ENCODE measurements around the gene SH3BGRL. TPM values are rescaled to one million over a fixed set of nuclear protein-coding genes. Genes with fewer than 3 reads are reported as not detected.

Gene SH3BGRL
- total and polyA plus RNA-seq, 9 of the 15 experiments (the other 6 are each of a cell fraction or from before 2014, with no cell fraction given) = 21.3 to 74.3 (median 45.4) TPM

- no peak for TF ChIP-seq HDAC3 (IDR thresholded peaks at IDR 0.05; ENCODE audit: borderline replicate concordance, partially characterized antibody)
These were observed 6.2 kb upstream of the SH3BGRL start (continued) for GRCh38 chrX:81195712-81196111.

GRCh38 chrX:81201071-81201470 is 831 bp upstream of the SH3BGRL start:
- POLR2A ChIA-PET = interaction anchor here (1.9 kb wide), 1 partner anchor 10 kb away, joined by 8 read pairs; no protein-coding TSS in a partner anchor
- Histone ChIP-seq H3K27ac (ENCODE audit: extremely low read depth, low read depth, low read length) (peak overlapping the region; percentile 79; the same call in 1 of the 3 replicates), H3K4me1 (replicated peaks in 1 of 2; ENCODE audit: control insufficient read depth in 2 of 2, insufficient read depth in 2 of 2, low read length in 2 of 2) (0 out of 5 replicates have a peak, but pooled peaks cover 0 to 3% of the 10 kb centered on the region in 2 experiments), H3K9me3 (replicated peaks; ENCODE audit: control insufficient read depth, insufficient read depth, low read depth, low read length) (no peaks in the 10 kb centered on the region), H3K4me3 (peak overlapping the region; percentile 49), H3K36me3 (ENCODE audit: control insufficient read depth, insufficient read depth, low read length) (no peaks in the 10 kb centered on the region), H3K27me3 (ENCODE audit: control insufficient read depth in 2 of 2, insufficient read depth in 2 of 2, low read length in 2 of 2) (no peaks in the 10 kb centered on the region), H4K20me1 (replicated peaks; ENCODE audit: control insufficient read depth, insufficient read depth, low read length) (no peaks in the 10 kb centered on the region), H3K4me2 (ENCODE audit: insufficient read depth, low read length) (peak overlapping the region; percentile 17; the same call in 1 of the 2 replicates), H3K9ac (ENCODE audit: insufficient read depth in 1 of 2, low read depth in 2 of 2, low read length in 2 of 2) (peak overlapping the region in 1 of 2 experiments; percentile 76; a peak in 2 of 4 replicates), H3K9me1 (ENCODE audit: control insufficient read depth, insufficient read depth, low read length) (no peaks in the 10 kb centered on the region), H3K79me2 (ENCODE audit: control insufficient read depth, insufficient read depth, low read length) (peaks cover 33% of the 10 kb centered on the region), H2AFZ (ENCODE audit: low read depth, low read length) (peak overlapping the region; percentile 76)
- ATAC-seq = no peak
- WGBS (ENCODE audit: insufficient coverage, low coverage, missing lambda C conversion rate) = 17% methylated on average over 1 of the region's 1 CpG
- no peak for DNase-seq (ENCODE audit: extremely low read depth in 1 of 4, low spot score in 3 of 4)
- intact Hi-C loops (cut with micrococcal nuclease) (loop anchor here (5.0 kb wide), 1 partner anchor 79 kb away; no protein-coding TSS in a partner anchor), in situ Hi-C loops (cut with MboI) (no loop called here)
- CTCF ChIA-PET (ENCODE audit: low intra/inter-chr PET ratio) = no interaction called here
- no peak for TF ChIP-seq PHB (CRISPR knock-in tag; IDR thresholded peaks at IDR 0.05)
- TF ChIP-seq ETS2 (tag; IDR thresholded peaks at IDR 0.05; ENCODE audit: borderline replicate concordance, poor library complexity, severe bottlenecking) = no peak
- no peak for FAIRE-seq
- no TSS peak for BruUV-seq (replicated peaks)
